Stomach (tissue), 9 donors: Measurements from ENCODE around the gene CABP2. TPM values are rescaled to one million over a fixed set of nuclear protein-coding genes. Genes with fewer than 3 reads are reported as not detected.
"Not testable (repeated sequence)": the region's sequence is repeated elsewhere in the genome, so short reads cannot be mapped to it uniquely, and the experiment has no call there.

Experiments
- DNase-seq, 2 donors: peaks; one replicate each; pipeline versions ENCODE4 v3.0.0 to v3.0.0-alpha.2; 2013 to 2019
- H3K27ac ChIP-seq, 5 donors: fragments of 200-600 bp in 4 of 5; sonication (generic) in 4 of 5; one replicate each; pipeline ENCODE4 v1.5.1; 2013 to 2019; ENCODE audit warnings: mild to moderate bottlenecking in 1 of 5, moderate library complexity in 1 of 5
- H3K27me3 ChIP-seq, 3 donors: fragments of 200-600 bp; sonication (generic); one replicate each; pipeline ENCODE4 v1.5.1; 2017 to 2019; ENCODE audit warnings: mixed run types in 1 of 3
- H3K36me3 ChIP-seq, 4 donors: fragments of 200-600 bp; sonication (generic); 1 replicate in 3 of 4; 2 replicates in 1 of 4; pipeline ENCODE4 v1.5.1; 2016 to 2019
- H3K4me1 ChIP-seq, 4 donors: fragments of 200-600 bp; sonication (generic); one replicate each; pipeline ENCODE4 v1.5.1; 2016 to 2019
- H3K4me3 ChIP-seq, 4 donors: fragments of 200-600 bp; sonication (generic) in 3 of 4; one replicate each; pipeline ENCODE4 v1.5.1; 2016 to 2019; ENCODE audit warnings: mild to moderate bottlenecking in 1 of 4
- H3K9me3 ChIP-seq, 4 donors: fragments of 200-600 bp; sonication (generic); one replicate each; pipeline ENCODE4 v1.5.1; 2016 to 2019
- CTCF ChIP-seq, 7 experiments: fragments of 450-650 bp in 4 of 7; fragments of 200-600 bp in 3 of 7; sonication (generic) in 3 of 7; IDR thresholded peaks; one replicate each; pipeline ENCODE4 v1.5.1; 2016 to 2019; ENCODE audit warnings: antibody characterized with exemption in 7 of 7, control low read depth in 2 of 7, mild to moderate bottlenecking in 1 of 7
- EP300 ChIP-seq: sonication (generic); formaldehyde crosslinking; IDR thresholded peaks from one replicate; pipeline ENCODE4 v1.6.1; 2017; ENCODE audit warnings: antibody characterized with exemption
- POLR2A ChIP-seq, 4 donors: fragments of 450-650 bp; IDR thresholded peaks; one replicate each; pipeline ENCODE4 v1.6.1; 2016; ENCODE audit warnings: antibody characterized with exemption in 4 of 4, control low read depth in 2 of 4, mild to moderate bottlenecking in 1 of 4, moderate library complexity in 1 of 4
- POLR2AphosphoS5 ChIP-seq, 3 donors: sonication (generic); formaldehyde crosslinking; IDR thresholded peaks; one replicate each; pipeline ENCODE4 v1.6.1; 2016; ENCODE audit warnings: antibody characterized with exemption in 3 of 3
- WGBS, 5 donors: extraction: QIAGEN DNeasy Blood & Tissue Kit in 3 of 5; methylation state at CpG; one replicate each; pipeline versions ENCODE4 v1.1.5 to v1.1.7; 2013 to 2018; 5-methylcytosine and 5-hydroxymethylcytosine counted together
- intact Hi-C: fragments of 100-400 bp; cut with DNase I; formaldehyde crosslinking; loops from one replicate; pipeline ENCODE4 v1.15.1; 2023; ENCODE audit warnings: low total_unique reads
- polyA plus RNA-seq, 3 donors: library from polyadenylated mRNA; stranded (reverse); fragments of 200-250 nt; gene quantifications; one replicate each; pipeline ENCODE4 v1.2.3, GENCODE V29; 2013
- total RNA-seq, 5 donors: library from RNA; depleted of rRNA; stranded (reverse); fragments of >200 nt; gene quantifications; one replicate each; pipeline versions ENCODE4 v1.1.0 to v1.2.3, GENCODE V29; 2014 to 2016
- donor health status: healthy with polysubstance abuse.
- donor health status: Bipolar disorder and iron deficiency.
- donor health status: healthy.

The CABP2 gene
- total and polyA plus RNA-seq, 8 donors = not detected

GRCh38 chr11:67548555-67549110 lies 25.4 kb upstream of the CABP2 start:
- intact Hi-C loops = no loop called here
- H3K4me3 ChIP-seq = no peak overlapping the region
- no peaks in the 10 kb centered on the region for H3K36me3 ChIP-seq
- DNase-seq = peak; percentile 41 to 62
- WGBS, 5 donors = 46 to 79% (median 55%) methylated on average over 7 to 9 of the region's 9 CpGs
- peaks cover 0 to 5% (median 2%) of the 10 kb centered on the region in 4 donors for H3K9me3 ChIP-seq
- TF ChIP-seq CTCF (IDR thresholded peaks at IDR 0.05) (no peak), POLR2AphosphoS5 (IDR thresholded peaks at IDR 0.05) (peak in 1 of 3 donors; percentile 14), POLR2A (IDR thresholded peaks at IDR 0.05) (no peak), EP300 (no peak)
- no peaks in the 10 kb centered on the region for H3K27me3 ChIP-seq
- H3K27ac ChIP-seq = no peak overlapping the region
- H3K4me1 ChIP-seq = peaks cover 0 to 6% (median 2%) of the 10 kb centered on the region in 4 donors

- H3K4me1 ChIP-seq, H3K4me3 ChIP-seq, H3K27me3 ChIP-seq, H3K9me3 ChIP-seq, H3K27ac ChIP-seq, intact Hi-C loops, DNase-seq, H3K36me3 ChIP-seq: not testable (repeated sequence)
- 75 to 87% (median 82%) methylated on average over 4 of the region's 4 CpGs for WGBS, 5 donors
These were observed 24.9 kb upstream of the CABP2 start for GRCh38 chr11:67548112-67548511.

- intact Hi-C loops = no loop called here
- no peaks in the 10 kb centered on the region for H3K27me3 ChIP-seq
- no peak for TF ChIP-seq CTCF (IDR thresholded peaks at IDR 0.05)
- no peak for TF ChIP-seq POLR2A (IDR thresholded peaks at IDR 0.05)
- no peak for TF ChIP-seq POLR2AphosphoS5 (IDR thresholded peaks at IDR 0.05)
- no peak for TF ChIP-seq EP300
- no peak overlapping the region for H3K4me3 ChIP-seq
- H3K36me3 ChIP-seq = no peaks in the 10 kb centered on the region
- peak; percentile 32 to 50 for DNase-seq
- no peaks in the 10 kb centered on the region for H3K9me3 ChIP-seq
- peaks cover 0 to 6% (median 2%) of the 10 kb centered on the region in 4 donors for H3K4me1 ChIP-seq
- 46 to 58% (median 51%) methylated on average over 8 of the region's 8 CpGs for WGBS, 5 donors
- H3K27ac ChIP-seq = no peak overlapping the region
These were observed 22.0 kb upstream of the CABP2 start for GRCh38 chr11:67545280-67545679.

- no peaks in the 10 kb centered on the region for H3K9me3 ChIP-seq
- H3K27me3 ChIP-seq = no peaks in the 10 kb centered on the region
- H3K4me3 ChIP-seq = no peak overlapping the region
- no peaks in the 10 kb centered on the region for H3K36me3 ChIP-seq
- H3K4me1 ChIP-seq = peaks cover 0 to 6% (median 2%) of the 10 kb centered on the region in 4 donors
- WGBS, 5 donors = 46 to 57% (median 52%) methylated on average over 10 of the region's 10 CpGs
- H3K27ac ChIP-seq = no peak overlapping the region
- TF ChIP-seq EP300 (no peak), POLR2AphosphoS5 (IDR thresholded peaks at IDR 0.05) (no peak), CTCF (IDR thresholded peaks at IDR 0.05) (no peak), POLR2A (IDR thresholded peaks at IDR 0.05) (no peak)
- intact Hi-C loops = no loop called here
- DNase-seq = peak in 1 of 2 donors; percentile 45
These were observed 21.5 kb upstream of the CABP2 start for GRCh38 chr11:67544616-67545242.

- no peak for DNase-seq
- H3K4me1 ChIP-seq = peaks cover 0 to 6% (median 2%) of the 10 kb centered on the region in 4 donors
- no peaks in the 10 kb centered on the region for H3K27me3 ChIP-seq
- TF ChIP-seq EP300 = no peak
- TF ChIP-seq POLR2AphosphoS5 (IDR thresholded peaks at IDR 0.05) = no peak
- no peak for TF ChIP-seq CTCF (IDR thresholded peaks at IDR 0.05)
- no peak for TF ChIP-seq POLR2A (IDR thresholded peaks at IDR 0.05)
- H3K27ac ChIP-seq = no peak overlapping the region
- intact Hi-C loops = no loop called here
- no peaks in the 10 kb centered on the region for H3K36me3 ChIP-seq
- no peak overlapping the region for H3K4me3 ChIP-seq
- WGBS, 5 donors = 54 to 89% (median 59%) methylated on average over 1 to 2 of the region's 2 CpGs
- H3K9me3 ChIP-seq = no peaks in the 10 kb centered on the region
These were observed 20.3 kb upstream of the CABP2 start for GRCh38 chr11:67543585-67543984.
